Measurements from ENCODE around the gene CDK16. TPM values are rescaled to one million over a fixed set of nuclear protein-coding genes. Genes with fewer than 3 reads are reported as not detected.
A peak's percentile ranks its signal among the peaks of the same experiment; 100 is the strongest.

CDK16 gene
- total and polyA plus RNA-seq, 9 of the 15 experiments (the other 6 are each of a cell fraction or from before 2014, with no cell fraction given): 3.9 to 104 (median 57.5) TPM

DNA sequence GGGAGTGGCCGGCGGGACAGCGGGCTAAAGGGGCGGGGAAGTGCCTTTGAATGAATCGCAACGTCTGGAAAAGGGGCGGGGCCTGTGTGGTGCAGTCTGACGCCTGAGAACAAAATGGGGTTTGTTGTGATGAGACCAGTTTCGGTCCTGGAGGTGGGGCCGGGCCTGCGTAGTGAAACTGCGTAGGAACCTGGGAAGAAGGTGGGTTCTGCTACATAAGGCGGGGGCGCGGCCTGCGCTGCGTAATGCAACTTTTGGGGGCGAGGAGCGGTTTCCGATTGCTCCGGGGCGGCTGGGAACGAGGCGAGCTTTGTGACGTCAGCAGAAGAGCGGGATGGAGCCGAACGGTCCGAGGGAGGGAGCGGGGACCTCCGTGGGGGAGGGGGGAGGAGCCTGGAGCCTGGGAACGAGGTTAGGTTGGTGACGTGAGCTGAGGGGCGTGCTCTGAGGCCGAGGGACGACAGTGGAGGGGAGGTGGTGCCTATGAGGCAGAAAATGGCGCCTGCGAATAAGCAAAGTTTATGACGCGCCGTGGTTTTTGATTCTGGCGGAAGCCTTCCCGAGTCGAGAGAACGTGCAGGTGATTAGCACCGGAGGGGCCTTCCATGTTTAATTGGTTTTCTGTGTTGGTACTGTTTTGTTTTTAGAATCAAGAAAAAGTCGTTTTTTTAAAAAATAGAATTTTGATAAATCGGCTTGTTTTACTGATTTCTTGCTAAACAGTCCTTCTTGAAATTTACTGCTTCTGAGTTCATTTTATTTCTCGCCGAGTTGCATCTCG is 15.0 kb downstream of the CDK16 start (continued):
- peak; percentile 40 for TF ChIP-seq MEIS2 (IDR thresholded peaks at IDR 0.05; ENCODE audit: partially characterized antibody)
- TF ChIP-seq EGR1 (conservative IDR thresholded peaks at IDR 0.05): peak; percentile 64
- peak; percentile 90 to 92 for TF ChIP-seq NRF1 (conservative IDR thresholded peaks at IDR 0.05 in 1 of 2, IDR thresholded peaks at IDR 0.05 in 1 of 2)
- no peak for TF ChIP-seq PHF20 (IDR thresholded peaks at IDR 0.05; ENCODE audit: partially characterized antibody)
- TF ChIP-seq NR2C2 (CRISPR knock-in tag; IDR thresholded peaks at IDR 0.05): no peak
- 0 out of 2 replicates have a peak, but pooled peaks have one; percentile 35 for TF ChIP-seq NR2C2 (tag; IDR thresholded peaks at IDR 0.05)
- peak; percentile 31; the same call in 1 of the 2 replicates for TF ChIP-seq NBN (IDR thresholded peaks at IDR 0.05; ENCODE audit: low read depth)
- TF ChIP-seq, protein P1, sequence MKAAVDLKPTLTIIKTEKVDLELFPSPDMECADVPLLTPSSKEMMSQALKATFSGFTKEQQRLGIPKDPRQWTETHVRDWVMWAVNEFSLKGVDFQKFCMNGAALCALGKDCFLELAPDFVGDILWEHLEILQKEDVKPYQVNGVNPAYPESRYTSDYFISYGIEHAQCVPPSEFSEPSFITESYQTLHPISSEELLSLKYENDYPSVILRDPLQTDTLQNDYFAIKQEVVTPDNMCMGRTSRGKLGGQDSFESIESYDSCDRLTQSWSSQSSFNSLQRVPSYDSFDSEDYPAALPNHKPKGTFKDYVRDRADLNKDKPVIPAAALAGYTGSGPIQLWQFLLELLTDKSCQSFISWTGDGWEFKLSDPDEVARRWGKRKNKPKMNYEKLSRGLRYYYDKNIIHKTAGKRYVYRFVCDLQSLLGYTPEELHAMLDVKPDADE (conservative IDR thresholded peaks at IDR 0.05; ENCODE audit: control insufficient read depth, low read depth, low read length): no peak
- TF ChIP-seq KHSRP (IDR thresholded peaks at IDR 0.05): 0 out of 2 replicates have a peak, but pooled peaks have one; percentile 18
- peak; percentile 86; the same call in 1 of the 2 replicates for TF ChIP-seq NCOA1 (IDR thresholded peaks at IDR 0.05; ENCODE audit: low read depth)
- no peak for TF ChIP-seq POLR2H (tag; IDR thresholded peaks at IDR 0.05; ENCODE audit: low read depth)
- no peak for TF ChIP-seq ZNF583 (CRISPR knock-in tag; IDR thresholded peaks at IDR 0.05)
- TF ChIP-seq, protein P2, sequence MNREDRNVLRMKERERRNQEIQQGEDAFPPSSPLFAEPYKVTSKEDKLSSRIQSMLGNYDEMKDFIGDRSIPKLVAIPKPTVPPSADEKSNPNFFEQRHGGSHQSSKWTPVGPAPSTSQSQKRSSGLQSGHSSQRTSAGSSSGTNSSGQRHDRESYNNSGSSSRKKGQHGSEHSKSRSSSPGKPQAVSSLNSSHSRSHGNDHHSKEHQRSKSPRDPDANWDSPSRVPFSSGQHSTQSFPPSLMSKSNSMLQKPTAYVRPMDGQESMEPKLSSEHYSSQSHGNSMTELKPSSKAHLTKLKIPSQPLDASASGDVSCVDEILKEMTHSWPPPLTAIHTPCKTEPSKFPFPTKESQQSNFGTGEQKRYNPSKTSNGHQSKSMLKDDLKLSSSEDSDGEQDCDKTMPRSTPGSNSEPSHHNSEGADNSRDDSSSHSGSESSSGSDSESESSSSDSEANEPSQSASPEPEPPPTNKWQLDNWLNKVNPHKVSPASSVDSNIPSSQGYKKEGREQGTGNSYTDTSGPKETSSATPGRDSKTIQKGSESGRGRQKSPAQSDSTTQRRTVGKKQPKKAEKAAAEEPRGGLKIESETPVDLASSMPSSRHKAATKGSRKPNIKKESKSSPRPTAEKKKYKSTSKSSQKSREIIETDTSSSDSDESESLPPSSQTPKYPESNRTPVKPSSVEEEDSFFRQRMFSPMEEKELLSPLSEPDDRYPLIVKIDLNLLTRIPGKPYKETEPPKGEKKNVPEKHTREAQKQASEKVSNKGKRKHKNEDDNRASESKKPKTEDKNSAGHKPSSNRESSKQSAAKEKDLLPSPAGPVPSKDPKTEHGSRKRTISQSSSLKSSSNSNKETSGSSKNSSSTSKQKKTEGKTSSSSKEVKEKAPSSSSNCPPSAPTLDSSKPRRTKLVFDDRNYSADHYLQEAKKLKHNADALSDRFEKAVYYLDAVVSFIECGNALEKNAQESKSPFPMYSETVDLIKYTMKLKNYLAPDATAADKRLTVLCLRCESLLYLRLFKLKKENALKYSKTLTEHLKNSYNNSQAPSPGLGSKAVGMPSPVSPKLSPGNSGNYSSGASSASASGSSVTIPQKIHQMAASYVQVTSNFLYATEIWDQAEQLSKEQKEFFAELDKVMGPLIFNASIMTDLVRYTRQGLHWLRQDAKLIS (CRISPR knock-in tag; IDR thresholded peaks at IDR 0.05): no peak
- TF ChIP-seq, protein P3, sequence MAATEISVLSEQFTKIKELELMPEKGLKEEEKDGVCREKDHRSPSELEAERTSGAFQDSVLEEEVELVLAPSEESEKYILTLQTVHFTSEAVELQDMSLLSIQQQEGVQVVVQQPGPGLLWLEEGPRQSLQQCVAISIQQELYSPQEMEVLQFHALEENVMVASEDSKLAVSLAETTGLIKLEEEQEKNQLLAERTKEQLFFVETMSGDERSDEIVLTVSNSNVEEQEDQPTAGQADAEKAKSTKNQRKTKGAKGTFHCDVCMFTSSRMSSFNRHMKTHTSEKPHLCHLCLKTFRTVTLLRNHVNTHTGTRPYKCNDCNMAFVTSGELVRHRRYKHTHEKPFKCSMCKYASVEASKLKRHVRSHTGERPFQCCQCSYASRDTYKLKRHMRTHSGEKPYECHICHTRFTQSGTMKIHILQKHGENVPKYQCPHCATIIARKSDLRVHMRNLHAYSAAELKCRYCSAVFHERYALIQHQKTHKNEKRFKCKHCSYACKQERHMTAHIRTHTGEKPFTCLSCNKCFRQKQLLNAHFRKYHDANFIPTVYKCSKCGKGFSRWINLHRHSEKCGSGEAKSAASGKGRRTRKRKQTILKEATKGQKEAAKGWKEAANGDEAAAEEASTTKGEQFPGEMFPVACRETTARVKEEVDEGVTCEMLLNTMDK (IDR thresholded peaks at IDR 0.05; ENCODE audit: borderline replicate concordance, insufficient read depth, low read depth, low read length, poor library complexity, severe bottlenecking): no peak
- TF ChIP-seq ZNF507 (tag; conservative IDR thresholded peaks at IDR 0.05): no peak
- TF ChIP-seq FOXJ2 (tag; IDR thresholded peaks at IDR 0.05): no peak
- no peak for TF ChIP-seq KDM4B (IDR thresholded peaks at IDR 0.05; ENCODE audit: borderline replicate concordance in 2 of 2, low read depth in 1 of 2)
- peak; percentile 7; the same call in 1 of the 2 replicates for TF ChIP-seq PHF8 (IDR thresholded peaks at IDR 0.05; ENCODE audit: borderline replicate concordance, low read length)
- TF ChIP-seq, protein P4, sequence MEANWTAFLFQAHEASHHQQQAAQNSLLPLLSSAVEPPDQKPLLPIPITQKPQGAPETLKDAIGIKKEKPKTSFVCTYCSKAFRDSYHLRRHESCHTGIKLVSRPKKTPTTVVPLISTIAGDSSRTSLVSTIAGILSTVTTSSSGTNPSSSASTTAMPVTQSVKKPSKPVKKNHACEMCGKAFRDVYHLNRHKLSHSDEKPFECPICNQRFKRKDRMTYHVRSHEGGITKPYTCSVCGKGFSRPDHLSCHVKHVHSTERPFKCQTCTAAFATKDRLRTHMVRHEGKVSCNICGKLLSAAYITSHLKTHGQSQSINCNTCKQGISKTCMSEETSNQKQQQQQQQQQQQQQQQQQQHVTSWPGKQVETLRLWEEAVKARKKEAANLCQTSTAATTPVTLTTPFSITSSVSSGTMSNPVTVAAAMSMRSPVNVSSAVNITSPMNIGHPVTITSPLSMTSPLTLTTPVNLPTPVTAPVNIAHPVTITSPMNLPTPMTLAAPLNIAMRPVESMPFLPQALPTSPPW (CRISPR knock-in tag; IDR thresholded peaks at IDR 0.05): peak; percentile 73
- TF ChIP-seq TRIM24 (IDR thresholded peaks at IDR 0.05): no peak
